Adipocyte (in vitro differentiated cells): ENCODE data around the gene SNX8.
"Not testable (repeated sequence)": the region's sequence is repeated elsewhere in the genome, so short reads cannot be mapped to it uniquely, and the experiment has no call there.

Experiments
- DNase-seq: peaks from one replicate; pipeline ENCODE4 v3.0.0-alpha.2; 2015; ENCODE audit warnings: low read depth
- H3K27me3 ChIP-seq: replicated peaks from 2 replicates; pipeline ENCODE4 v1.7.0; 2013; ENCODE audit warnings: mild to moderate bottlenecking, low read length, moderate library complexity; ENCODE audit not compliant: control insufficient read depth, insufficient read depth
- H3K36me3 ChIP-seq: 2 replicates; pipeline ENCODE4 v1.7.0; 2013; ENCODE audit warnings: low read length, mild to moderate bottlenecking, moderate library complexity; ENCODE audit not compliant: control insufficient read depth, insufficient read depth, severe bottlenecking
- H3K4me1 ChIP-seq: 2 replicates; pipeline ENCODE4 v1.7.0; 2013; ENCODE audit warnings: mild to moderate bottlenecking, low read length, moderate library complexity; ENCODE audit not compliant: control insufficient read depth, insufficient read depth
- H3K4me3 ChIP-seq: 2 replicates; pipeline ENCODE4 v1.7.0; 2013; ENCODE audit warnings: mild to moderate bottlenecking, low read length, moderate library complexity
- H3K9ac ChIP-seq: 2 replicates; pipeline ENCODE4 v1.7.0; 2013; ENCODE audit warnings: mild to moderate bottlenecking, low read length, moderate library complexity
- H3K9me3 ChIP-seq: 2 replicates; pipeline ENCODE4 v1.7.0; 2013; ENCODE audit warnings: mild to moderate bottlenecking, low read length, moderate library complexity; ENCODE audit not compliant: control insufficient read depth

Gene SNX8

GRCh38 chr7:2353936-2354185, 39.6 kb upstream of the SNX8 start:
- peak; percentile 96 for DNase-seq

DNA sequence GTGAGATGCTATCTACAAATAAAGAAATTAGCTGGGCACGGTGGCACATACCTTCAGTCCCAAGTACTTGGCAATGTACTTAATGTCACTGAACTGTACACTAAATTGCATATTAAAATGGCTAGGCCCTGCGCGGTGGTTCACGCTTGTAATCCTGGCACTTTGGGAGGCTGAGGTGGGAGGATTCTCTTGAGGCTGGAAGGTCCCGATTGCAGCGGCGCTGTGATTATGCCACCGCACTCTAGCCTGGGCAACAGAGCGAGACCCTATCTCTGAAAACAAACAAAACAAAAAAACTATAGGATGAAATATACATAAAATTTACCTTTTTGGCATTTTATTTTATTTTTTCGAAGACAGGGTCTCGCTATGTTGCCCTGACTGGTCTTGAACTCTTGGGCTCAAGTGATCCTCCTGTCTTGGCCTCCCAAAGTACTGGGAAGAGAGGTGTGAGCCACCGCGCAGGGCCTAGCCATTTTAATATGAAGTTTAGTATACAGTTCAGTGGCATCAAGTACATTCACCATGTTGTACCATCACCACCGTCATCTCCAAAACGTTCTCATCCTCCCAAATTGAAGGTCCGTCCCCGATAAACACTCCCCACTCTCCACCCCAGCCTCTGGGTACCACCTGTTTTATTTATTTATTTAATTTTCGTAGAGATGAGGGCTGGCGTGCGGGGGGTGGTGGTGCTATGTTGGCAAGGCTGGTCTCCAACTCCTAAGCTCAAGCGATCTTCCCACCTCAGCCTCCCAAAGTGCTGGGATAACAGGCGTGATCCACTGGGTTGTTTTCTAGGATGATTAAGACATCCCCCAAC, 39.1 kb upstream of the SNX8 start:
- Histone ChIP-seq H3K9ac (peak overlapping the region; percentile 100), H3K36me3 (no peaks in the 10 kb centered on the region), H3K4me1 (peaks cover 19% of the 10 kb centered on the region), H3K27me3 (no peaks in the 10 kb centered on the region), H3K4me3 (peak overlapping the region; percentile 97), H3K9me3 (no peaks in the 10 kb centered on the region)
- no peak for DNase-seq

More at GRCh38 chr7:2353936-2354185, 39.6 kb upstream of the SNX8 start:
- peaks cover 23% of the 10 kb centered on the region for H3K4me1 ChIP-seq
- H3K9ac ChIP-seq, result peak overlapping the region; percentile 100
- H3K27me3 ChIP-seq, result no peaks in the 10 kb centered on the region
- no peaks in the 10 kb centered on the region for H3K9me3 ChIP-seq
- H3K36me3 ChIP-seq, result no peaks in the 10 kb centered on the region
- peak overlapping the region; percentile 97 for H3K4me3 ChIP-seq

- no peaks in the 10 kb centered on the region for H3K36me3 ChIP-seq
- no peaks in the 10 kb centered on the region for H3K4me1 ChIP-seq
- H3K27me3 ChIP-seq, result no peaks in the 10 kb centered on the region
- no peaks in the 10 kb centered on the region for H3K9me3 ChIP-seq
- H3K4me3 ChIP-seq, result no peak overlapping the region
- H3K9ac ChIP-seq, result no peak overlapping the region
- no peak for DNase-seq
Measured at GRCh38 chr7:2350861-2351260, 36.6 kb upstream of the SNX8 start.

GRCh38 chr7:2350055-2350454, 35.8 kb upstream of the SNX8 start:
- no peaks in the 10 kb centered on the region for H3K27me3 ChIP-seq
- no peaks in the 10 kb centered on the region for H3K9me3 ChIP-seq
- no peak overlapping the region for H3K9ac ChIP-seq
- DNase-seq, result no peak
- no peaks in the 10 kb centered on the region for H3K4me1 ChIP-seq
- no peaks in the 10 kb centered on the region for H3K36me3 ChIP-seq
- no peak overlapping the region for H3K4me3 ChIP-seq

DNA sequence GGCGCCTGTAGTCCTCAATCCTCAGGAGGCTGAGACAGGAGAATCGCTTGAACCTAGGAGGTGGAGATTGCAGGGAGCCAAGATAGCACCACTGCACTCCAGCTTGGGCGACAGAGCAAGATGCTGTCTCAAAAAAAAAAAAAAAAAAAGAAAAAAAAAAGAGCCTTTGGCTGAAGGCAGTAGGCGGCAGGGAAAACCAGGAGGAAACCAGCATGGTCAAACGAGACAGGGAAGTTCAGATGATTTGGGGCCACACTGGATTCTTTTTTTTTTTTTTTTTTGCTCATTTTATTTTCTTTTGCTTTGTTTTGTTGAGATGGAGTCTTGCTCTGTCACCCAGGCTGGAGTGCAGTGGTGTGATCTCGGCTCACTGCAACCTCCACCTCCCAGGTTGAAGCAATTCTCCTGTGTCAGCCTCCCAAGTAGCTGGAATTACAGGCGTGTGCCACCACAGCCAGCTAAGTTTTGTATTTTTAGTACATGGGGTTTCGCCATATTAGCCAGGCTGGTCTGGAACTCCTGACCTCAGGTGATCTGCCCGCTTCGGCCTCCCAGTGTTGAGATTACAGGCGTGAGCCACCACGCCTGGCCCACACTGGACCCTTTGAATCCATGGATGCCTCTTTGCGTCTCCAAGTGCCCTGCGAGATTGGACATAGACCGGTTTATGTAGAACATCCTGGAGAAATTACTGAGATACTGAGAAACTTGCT, 33.3 kb upstream of the SNX8 start:
- not testable (repeated sequence) for H3K4me1 ChIP-seq, DNase-seq, H3K27me3 ChIP-seq, H3K9me3 ChIP-seq, H3K36me3 ChIP-seq
- Histone ChIP-seq H3K4me3 (peak overlapping the region; percentile 51), H3K9ac (peak overlapping the region; percentile 62)

GRCh38 chr7:2336626-2337299, 22.5 kb upstream of the SNX8 start:
- Histone ChIP-seq H3K9ac (no peak overlapping the region), H3K9me3 (no peaks in the 10 kb centered on the region), H3K4me1 (no peaks in the 10 kb centered on the region), H3K36me3 (no peaks in the 10 kb centered on the region), H3K4me3 (no peak overlapping the region), H3K27me3 (no peaks in the 10 kb centered on the region)
- no peak for DNase-seq

DNA sequence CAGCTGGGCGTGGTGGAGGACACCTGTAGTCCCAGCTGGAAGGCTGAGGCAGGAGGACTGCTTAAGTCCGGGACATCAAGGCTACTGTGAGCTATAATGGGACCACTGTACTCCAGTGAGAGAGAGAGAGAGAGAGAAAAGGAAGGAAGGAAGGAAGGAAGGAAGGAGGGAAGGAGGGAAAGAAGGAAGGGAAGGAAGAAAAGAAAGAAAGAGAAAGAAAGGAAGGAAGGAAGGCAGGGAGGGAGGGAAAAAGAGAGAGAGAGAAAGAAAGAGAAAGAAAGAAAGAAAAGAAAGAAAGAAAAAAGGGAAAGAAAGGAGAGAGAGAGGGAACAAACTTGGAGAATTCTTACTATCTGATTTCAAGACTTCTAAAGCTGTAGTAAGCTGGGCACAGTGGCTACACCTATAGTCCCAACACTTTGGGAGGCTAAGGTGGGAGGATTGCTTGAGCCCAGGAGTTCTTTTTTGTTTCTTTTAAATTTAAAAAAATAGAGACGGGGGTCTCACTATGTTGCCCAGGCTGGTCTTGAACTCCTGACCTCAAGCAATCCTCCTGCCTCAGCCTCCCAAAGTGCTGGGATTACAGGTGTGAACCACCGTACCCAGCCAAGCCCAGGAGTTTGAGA, 18.5 kb upstream of the SNX8 start:
- not testable (repeated sequence) for H3K4me1 ChIP-seq, DNase-seq, H3K27me3 ChIP-seq, H3K36me3 ChIP-seq, H3K9ac ChIP-seq, H3K4me3 ChIP-seq, H3K9me3 ChIP-seq

DNA sequence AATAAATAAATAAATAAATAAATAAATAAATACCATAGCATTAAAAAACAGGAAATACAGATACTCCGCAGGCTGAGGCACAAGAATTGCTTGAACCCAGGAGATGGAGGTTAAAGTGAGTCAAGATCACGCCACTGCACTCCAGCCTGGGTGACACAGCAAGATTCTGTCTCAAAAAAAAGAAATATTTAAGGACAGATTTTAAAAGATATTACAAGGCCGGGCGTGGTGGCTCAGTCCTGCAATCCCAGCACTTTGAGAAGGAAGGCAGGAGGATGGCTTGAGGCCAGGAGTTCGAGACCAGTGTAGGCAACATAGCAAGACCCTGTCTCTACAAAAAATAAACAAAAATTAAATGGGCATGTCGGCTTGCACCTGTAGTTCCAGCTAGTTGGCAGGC, 17.5 kb upstream of the SNX8 start:
- Histone ChIP-seq H3K27me3 (no peaks in the 10 kb centered on the region), H3K9me3 (no peaks in the 10 kb centered on the region), H3K4me1 (no peaks in the 10 kb centered on the region), H3K36me3 (no peaks in the 10 kb centered on the region), H3K9ac (no peak overlapping the region), H3K4me3 (no peak overlapping the region)
- no peak for DNase-seq

DNA sequence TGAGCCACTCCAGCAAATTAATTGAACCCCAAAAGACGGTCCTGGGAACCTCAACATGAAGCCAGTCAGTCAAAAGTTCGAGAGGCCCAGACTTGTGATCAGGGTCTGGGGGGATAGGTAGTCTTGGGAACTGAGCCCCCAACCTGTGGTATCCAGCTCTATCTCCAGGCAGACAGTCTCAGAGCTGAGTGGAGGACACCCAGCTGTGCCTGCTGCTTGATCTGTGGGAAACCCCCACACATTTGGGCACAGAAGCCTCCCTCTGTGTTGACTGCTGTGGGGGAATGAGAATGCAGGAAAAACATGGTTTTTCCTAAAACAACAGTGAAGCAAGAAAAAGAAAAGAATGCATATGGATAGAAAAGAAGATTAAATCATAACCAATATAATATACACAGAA, 16.3 kb upstream of the SNX8 start:
- Histone ChIP-seq H3K9ac (no peak overlapping the region), H3K9me3 (no peaks in the 10 kb centered on the region), H3K4me3 (no peak overlapping the region), H3K4me1 (no peaks in the 10 kb centered on the region), H3K27me3 (no peaks in the 10 kb centered on the region), H3K36me3 (no peaks in the 10 kb centered on the region)
- no peak for DNase-seq

GRCh38 chr7:2326951-2327350, 12.7 kb upstream of the SNX8 start:
- H3K4me3 ChIP-seq, result no peak overlapping the region
- no peaks in the 10 kb centered on the region for H3K9me3 ChIP-seq
- no peaks in the 10 kb centered on the region for H3K36me3 ChIP-seq
- H3K27me3 ChIP-seq, result no peaks in the 10 kb centered on the region
- DNase-seq, result no peak
- no peak overlapping the region for H3K9ac ChIP-seq
- H3K4me1 ChIP-seq, result peaks cover 3% of the 10 kb centered on the region

GRCh38 chr7:2325162-2325561, 10.9 kb upstream of the SNX8 start:
- Histone ChIP-seq H3K9ac (no peak overlapping the region), H3K4me1 (peaks cover 3% of the 10 kb centered on the region), H3K4me3 (no peak overlapping the region), H3K27me3 (no peaks in the 10 kb centered on the region), H3K9me3 (no peaks in the 10 kb centered on the region), H3K36me3 (no peaks in the 10 kb centered on the region)
- DNase-seq, result no peak
